ENCODE results near the gene TNRC18.
A peak's percentile ranks its signal among the peaks of the same experiment; 100 is the strongest.
"Not testable (repeated sequence)": the region's sequence is repeated elsewhere in the genome, so short reads cannot be mapped to it uniquely, and the experiment has no call there.

Gene TNRC18

DNA sequence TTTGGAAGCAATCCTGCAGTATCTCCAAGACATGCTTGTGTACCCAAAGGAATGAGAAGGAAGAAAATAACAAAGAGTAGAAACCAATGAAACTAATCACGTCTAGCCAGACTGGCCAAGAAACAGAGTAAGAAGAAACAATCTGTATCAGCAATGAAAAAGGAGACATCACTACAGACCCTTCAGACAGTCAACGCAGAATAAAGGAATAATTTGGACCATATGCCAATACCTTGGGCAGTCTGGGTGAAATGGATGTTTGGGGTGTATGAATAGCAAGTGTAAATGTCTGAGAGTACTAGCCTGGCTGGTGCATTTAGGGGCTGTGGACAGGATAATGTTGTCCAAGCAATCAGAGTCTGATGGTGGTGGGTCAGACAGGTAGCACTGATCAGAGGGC is 79.8 kb downstream of the TNRC18 start:
- Mint-ChIP-seq H3K27me3 (no peaks in the 10 kb centered on the region), H3K27ac (no peak overlapping the region), H3K4me1 (no peaks in the 10 kb centered on the region), H3K4me3 (no peak overlapping the region), H3K36me3 (peaks cover 71 to 81% of the 10 kb centered on the region in 2 donors), H3K9me3 (peaks cover 15 to 16% of the 10 kb centered on the region in 2 donors)
- ATAC-seq (replicated peaks) (no peak), DNase-seq (no peak)

- peaks cover 15 to 16% of the 10 kb centered on the region in 2 donors for H3K9me3 Mint-ChIP-seq
- ATAC-seq (replicated peaks) (no peak), DNase-seq (no peak)
- no peak overlapping the region for H3K27ac Mint-ChIP-seq
- no peak overlapping the region for H3K4me3 Mint-ChIP-seq
- H3K4me1 Mint-ChIP-seq = no peaks in the 10 kb centered on the region
- peaks cover 73 to 84% of the 10 kb centered on the region in 2 donors for H3K36me3 Mint-ChIP-seq
- no peaks in the 10 kb centered on the region for H3K27me3 Mint-ChIP-seq
Observed at GRCh38 chr7:5342631-5343030, 81.0 kb downstream of the TNRC18 start.

DNA sequence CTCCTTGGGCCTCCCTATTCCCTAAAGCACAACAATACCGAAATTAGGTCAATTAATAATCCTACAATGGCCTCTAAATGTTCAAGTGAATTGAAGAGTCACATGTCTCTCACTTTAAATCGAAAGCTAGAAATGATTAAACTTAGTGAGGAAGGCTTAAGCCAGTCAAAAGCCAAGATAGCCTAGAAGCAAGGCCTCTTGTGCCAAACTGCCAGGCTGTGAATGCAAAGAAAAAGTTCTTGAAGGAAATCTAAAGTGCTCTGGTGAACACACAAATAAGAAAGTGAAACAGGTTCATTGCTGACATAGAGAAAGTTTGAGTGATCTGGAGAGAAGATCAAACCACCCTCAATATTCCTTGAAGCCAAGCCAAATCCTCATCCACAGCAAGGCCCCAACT is 83.7 kb downstream of the TNRC18 start:
- H3K4me3 Mint-ChIP-seq = no peak overlapping the region
- H3K27me3 Mint-ChIP-seq = no peaks in the 10 kb centered on the region
- no peaks in the 10 kb centered on the region for H3K4me1 Mint-ChIP-seq
- ATAC-seq (replicated peaks) (no peak), DNase-seq (no peak)
- peaks cover 82 to 95% of the 10 kb centered on the region in 2 donors for H3K36me3 Mint-ChIP-seq
- peaks cover 21 to 25% of the 10 kb centered on the region in 2 donors for H3K9me3 Mint-ChIP-seq
- peak overlapping the region; percentile 37 for H3K27ac Mint-ChIP-seq

DNA sequence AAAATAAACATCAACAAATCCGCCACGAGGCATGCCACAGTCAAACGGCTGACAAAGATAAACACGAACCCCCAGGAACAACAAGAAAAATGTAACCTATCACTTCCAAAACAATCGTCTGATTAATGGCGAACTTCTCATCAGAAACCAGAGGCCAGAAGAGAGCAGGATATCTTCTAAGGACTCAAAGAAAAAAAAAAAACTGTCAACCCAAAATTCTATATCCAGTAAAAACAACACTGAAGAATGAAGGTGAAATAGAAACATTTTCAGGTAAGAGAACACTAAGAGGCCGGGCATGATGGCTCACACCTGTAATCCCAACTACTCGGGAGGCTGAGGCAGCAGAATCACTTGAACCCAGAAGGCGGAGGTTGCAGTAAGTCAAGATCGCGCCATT is 86.6 kb downstream of the TNRC18 start:
- ATAC-seq (replicated peaks) (no peak), DNase-seq (no peak)
- peaks cover 76 to 88% of the 10 kb centered on the region in 2 donors for H3K36me3 Mint-ChIP-seq
- H3K27ac Mint-ChIP-seq = no peak overlapping the region
- peaks cover 15 to 16% of the 10 kb centered on the region in 2 donors for H3K4me1 Mint-ChIP-seq
- H3K9me3 Mint-ChIP-seq = peaks cover 9% of the 10 kb centered on the region in 2 donors
- H3K27me3 Mint-ChIP-seq = no peaks in the 10 kb centered on the region
- no peak overlapping the region for H3K4me3 Mint-ChIP-seq

DNA sequence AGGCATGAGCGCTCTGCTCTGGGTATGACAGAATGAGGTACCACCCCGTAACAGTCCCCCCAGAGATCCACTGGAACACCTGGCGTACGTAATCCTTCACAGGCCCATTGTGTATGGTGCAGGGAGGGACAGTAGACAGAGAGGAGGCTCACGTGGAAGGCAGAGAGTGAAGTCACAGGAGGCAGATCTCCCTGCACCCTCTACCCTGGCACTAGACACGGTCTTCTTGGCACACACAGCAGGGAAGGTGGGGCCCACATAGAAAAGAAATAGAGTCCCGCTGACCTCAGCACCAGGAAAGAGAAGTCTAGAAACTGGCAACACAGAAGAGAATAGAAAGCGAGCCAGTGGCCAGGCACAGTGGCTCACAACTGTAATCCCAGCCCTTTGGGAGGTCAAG is 89.0 kb downstream of the TNRC18 start:
- peaks cover 9% of the 10 kb centered on the region in 2 donors for H3K9me3 Mint-ChIP-seq
- peaks cover 25 to 30% of the 10 kb centered on the region in 2 donors for H3K4me1 Mint-ChIP-seq
- DNase-seq (no peak), ATAC-seq (replicated peaks) (no peak)
- H3K4me3 Mint-ChIP-seq = no peak overlapping the region
- peaks cover 67 to 78% of the 10 kb centered on the region in 2 donors for H3K36me3 Mint-ChIP-seq
- no peak overlapping the region for H3K27ac Mint-ChIP-seq
- H3K27me3 Mint-ChIP-seq = no peaks in the 10 kb centered on the region

DNA sequence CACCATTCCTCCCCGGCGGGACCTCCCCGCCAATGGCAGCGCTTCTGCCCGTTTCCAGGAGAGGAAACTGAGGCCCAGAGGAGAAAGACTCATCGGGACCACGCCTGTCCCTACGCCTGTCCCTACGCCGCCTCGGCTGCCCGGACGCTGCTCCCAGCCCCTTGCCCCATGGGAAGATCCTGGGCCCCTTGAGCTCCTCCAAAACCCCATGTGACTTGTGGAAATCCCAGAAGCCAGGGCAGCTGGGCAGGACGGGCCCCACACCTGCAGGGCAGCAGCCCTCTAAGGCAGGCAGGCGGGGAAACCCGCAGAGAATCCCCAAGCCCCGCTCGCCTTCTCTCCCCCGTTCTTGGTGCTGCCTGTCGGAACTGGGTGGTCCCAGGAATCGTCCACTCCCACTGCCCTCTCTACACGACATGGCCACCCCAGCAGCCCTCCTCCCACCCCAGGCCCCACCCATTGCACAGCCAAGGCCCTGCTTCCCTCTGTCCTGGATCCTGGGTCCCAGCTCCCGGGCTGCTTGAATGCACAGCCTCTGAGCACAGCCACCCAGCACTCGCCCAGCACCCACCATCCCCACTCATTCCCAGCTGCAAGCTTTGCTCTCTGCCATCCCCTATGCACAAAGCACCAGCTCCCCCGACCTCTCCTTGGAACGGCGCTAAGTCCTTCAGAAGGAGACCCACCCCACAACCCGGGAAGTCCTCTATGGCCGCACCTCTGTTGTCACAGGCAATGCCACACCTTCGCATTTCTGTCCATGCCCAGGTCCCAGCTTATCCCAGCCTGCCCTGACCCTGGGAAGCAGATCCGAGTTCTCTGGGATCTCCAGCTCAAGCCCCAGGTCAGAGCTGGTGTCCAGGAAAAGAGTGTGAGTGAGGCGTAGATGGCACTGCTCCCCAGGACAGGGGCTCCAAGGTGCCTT is 90.3 kb downstream of the TNRC18 start:
- Mint-ChIP-seq H3K4me3 (peak overlapping the region in 1 of 2 donors; percentile 15), H3K27me3 (no peaks in the 10 kb centered on the region), H3K27ac (no peak overlapping the region), H3K4me1 (peaks cover 25 to 30% of the 10 kb centered on the region in 2 donors), H3K36me3 (peaks cover 65 to 68% of the 10 kb centered on the region in 2 donors), H3K9me3 (peaks cover 9% of the 10 kb centered on the region in 2 donors)
- DNase-seq (no peak), ATAC-seq (replicated peaks) (no peak)

DNA sequence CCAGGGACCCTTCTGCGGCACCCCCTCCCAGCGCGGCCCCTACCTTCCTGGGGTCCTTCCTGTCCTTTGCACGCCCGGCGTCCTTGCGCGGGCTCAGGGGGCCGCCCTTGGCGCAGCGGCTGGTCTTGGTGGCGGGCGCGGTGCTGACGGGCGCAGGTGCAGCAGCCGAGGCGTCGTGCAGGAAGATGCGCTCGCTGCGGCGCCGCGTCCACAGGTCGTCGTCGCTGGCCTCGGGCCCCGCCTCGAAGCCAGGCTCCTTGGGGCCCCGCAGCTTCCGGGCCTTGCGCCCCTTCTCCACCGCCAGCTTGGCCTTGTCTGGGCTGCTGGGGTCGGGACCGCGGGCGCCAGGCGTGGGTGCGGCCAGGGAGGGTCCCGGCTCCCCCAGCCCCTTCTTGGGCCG is 91.1 kb downstream of the TNRC18 start:
- H3K9me3 Mint-ChIP-seq = peaks cover 9% of the 10 kb centered on the region in 2 donors
- H3K27me3 Mint-ChIP-seq = no peaks in the 10 kb centered on the region
- ATAC-seq (replicated peaks) (no peak), DNase-seq (no peak)
- peaks cover 58 to 62% of the 10 kb centered on the region in 2 donors for H3K36me3 Mint-ChIP-seq
- no peak overlapping the region for H3K27ac Mint-ChIP-seq
- no peak overlapping the region for H3K4me3 Mint-ChIP-seq
- H3K4me1 Mint-ChIP-seq = peaks cover 25 to 30% of the 10 kb centered on the region in 2 donors

- ATAC-seq (replicated peaks) = no peak
Observed at GRCh38 chr7:5330288-5330687, 93.3 kb downstream of the TNRC18 start.

DNA sequence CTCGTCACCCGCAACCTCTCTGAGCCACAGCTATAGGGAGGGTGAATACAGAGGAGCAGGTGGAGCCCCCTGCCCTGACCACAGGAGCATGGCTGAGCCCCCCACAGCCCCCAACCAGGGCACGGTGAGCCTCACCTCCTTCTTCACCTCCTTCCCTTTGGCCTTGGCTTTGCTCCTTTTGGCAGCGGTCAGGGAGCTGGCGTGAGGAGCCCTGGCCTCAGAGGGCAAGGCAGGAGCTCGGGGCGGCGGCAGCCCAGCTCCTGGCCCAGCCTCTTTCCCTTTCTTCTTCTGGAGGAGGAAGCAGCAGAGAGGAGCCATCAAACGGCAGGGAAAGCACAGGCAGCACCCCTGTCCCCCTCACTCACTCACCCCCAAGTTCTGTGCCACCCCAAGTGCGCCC is 98.7 kb downstream of the TNRC18 start:
- peaks cover 6% of the 10 kb centered on the region in 2 donors for H3K4me1 Mint-ChIP-seq
- H3K9me3 Mint-ChIP-seq = peaks cover 1 to 5% of the 10 kb centered on the region in 2 donors
- no peaks in the 10 kb centered on the region for H3K27me3 Mint-ChIP-seq
- H3K4me3 Mint-ChIP-seq = no peak overlapping the region
- H3K36me3 Mint-ChIP-seq = peaks cover 49 to 51% of the 10 kb centered on the region in 2 donors
- no peak overlapping the region for H3K27ac Mint-ChIP-seq
- DNase-seq = no peak
- ATAC-seq (replicated peaks) = no peak

More at GRCh38 chr7:5330288-5330687, 93.3 kb downstream of the TNRC18 start:
- no peaks in the 10 kb centered on the region for H3K27me3 Mint-ChIP-seq
- no peak overlapping the region for H3K27ac Mint-ChIP-seq
- DNase-seq = no peak
- no peak overlapping the region for H3K4me3 Mint-ChIP-seq
- H3K4me1 Mint-ChIP-seq = peaks cover 25 to 30% of the 10 kb centered on the region in 2 donors
- H3K9me3 Mint-ChIP-seq = no peaks in the 10 kb centered on the region
- H3K36me3 Mint-ChIP-seq = peaks cover 47 to 50% of the 10 kb centered on the region in 2 donors

DNA sequence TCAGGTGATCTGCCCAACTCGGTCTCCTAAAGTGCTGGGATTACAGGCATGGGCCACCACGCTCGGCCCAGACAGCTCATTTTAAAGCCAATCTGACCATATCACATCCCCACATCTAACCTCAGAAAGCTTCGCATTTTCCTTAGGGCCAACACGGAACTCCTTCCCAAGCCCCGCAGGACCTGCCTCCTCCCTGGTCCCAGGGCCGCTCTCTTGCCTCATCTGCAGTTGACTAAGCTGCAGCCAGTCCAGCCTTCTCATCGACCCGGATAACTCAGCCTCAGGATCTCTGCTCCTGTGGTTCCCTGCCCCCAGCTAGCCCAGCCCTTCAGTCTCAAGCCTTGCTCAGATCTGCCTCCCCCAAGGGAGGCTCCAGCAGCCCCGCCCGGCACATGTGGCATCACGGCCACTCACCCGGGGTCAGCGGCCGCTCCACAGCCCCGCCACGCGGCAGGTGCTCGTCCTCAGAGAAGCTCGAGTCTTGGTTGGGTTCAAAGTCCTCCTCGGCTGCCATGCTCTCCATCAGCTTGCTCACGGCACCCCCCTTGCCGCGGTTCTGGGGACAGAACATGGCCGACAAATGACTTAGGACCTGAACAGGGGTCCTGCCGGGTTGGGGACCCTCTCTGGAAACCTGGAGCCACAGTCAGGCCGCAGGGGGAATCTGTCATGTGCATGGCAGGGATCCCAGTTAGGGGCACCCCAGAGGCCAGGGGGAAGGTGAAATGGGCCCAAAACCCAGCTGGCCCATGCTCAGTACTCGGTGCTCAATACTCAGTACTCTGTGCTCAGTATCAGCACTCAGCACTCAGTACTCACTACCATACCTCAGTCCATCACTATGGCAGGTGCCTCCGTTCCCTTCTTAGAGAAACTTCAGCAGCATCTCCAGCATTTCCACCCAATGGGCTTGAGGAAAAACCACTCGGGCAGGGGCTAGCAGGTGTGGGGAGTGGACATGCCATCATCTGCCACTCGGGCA is 99.5 kb downstream of the TNRC18 start:
- H3K9me3 Mint-ChIP-seq; H3K27me3 Mint-ChIP-seq; H3K4me3 Mint-ChIP-seq; H3K4me1 Mint-ChIP-seq; DNase-seq; H3K27ac Mint-ChIP-seq; ATAC-seq (replicated peaks): not testable (repeated sequence)
- peaks cover 51 to 60% of the 10 kb centered on the region in 2 donors for H3K36me3 Mint-ChIP-seq

GRCh38 chr7:5322621-5323410 is 100.8 kb downstream of the TNRC18 start:
- Mint-ChIP-seq H3K4me3 (no peak overlapping the region), H3K4me1 (peaks cover 6% of the 10 kb centered on the region in 2 donors), H3K36me3 (peaks cover 60 to 71% of the 10 kb centered on the region in 2 donors), H3K9me3 (peaks cover 16 to 19% of the 10 kb centered on the region in 2 donors), H3K27me3 (no peaks in the 10 kb centered on the region), H3K27ac (no peak overlapping the region)
- ATAC-seq (replicated peaks) = no peak
- DNase-seq = no peak

DNA sequence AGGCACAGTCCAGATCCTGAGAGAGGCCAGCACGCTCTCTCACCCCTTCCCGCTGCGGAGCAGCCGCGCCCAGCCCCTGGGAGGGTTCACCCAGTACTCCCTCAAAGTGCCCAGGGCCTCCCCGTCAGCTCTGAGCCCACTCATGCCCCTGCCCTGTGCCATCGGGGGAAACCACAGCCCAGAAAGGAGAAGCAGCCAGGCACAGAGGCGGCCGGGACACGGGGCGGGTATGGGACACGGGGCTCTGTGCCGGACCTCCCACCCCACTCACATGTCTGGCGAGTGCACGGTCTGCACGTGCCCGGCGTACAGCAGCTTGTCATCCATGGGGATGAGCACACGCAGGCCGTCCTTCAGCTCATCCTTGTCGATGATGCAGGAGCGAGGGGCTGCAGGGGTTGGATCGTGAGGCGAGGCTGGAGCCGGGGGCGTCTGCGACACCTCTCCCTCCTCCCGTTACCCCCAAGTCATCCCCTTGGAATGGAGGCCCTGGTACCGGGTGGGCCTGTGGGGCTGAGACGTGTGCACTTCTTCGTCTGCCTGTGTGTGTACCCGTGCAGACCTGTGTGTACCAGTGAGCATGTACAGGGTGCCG is 102.7 kb downstream of the TNRC18 start:
- DNase-seq (no peak), ATAC-seq (replicated peaks) (no peak)
- H3K4me3 Mint-ChIP-seq = no peak overlapping the region
- no peaks in the 10 kb centered on the region for H3K27me3 Mint-ChIP-seq
- H3K4me1 Mint-ChIP-seq = peaks cover 6% of the 10 kb centered on the region in 2 donors
- H3K36me3 Mint-ChIP-seq = peaks cover 64 to 74% of the 10 kb centered on the region in 2 donors
- peaks cover 16 to 19% of the 10 kb centered on the region in 2 donors for H3K9me3 Mint-ChIP-seq
- H3K27ac Mint-ChIP-seq = peak overlapping the region; percentile 31

DNA sequence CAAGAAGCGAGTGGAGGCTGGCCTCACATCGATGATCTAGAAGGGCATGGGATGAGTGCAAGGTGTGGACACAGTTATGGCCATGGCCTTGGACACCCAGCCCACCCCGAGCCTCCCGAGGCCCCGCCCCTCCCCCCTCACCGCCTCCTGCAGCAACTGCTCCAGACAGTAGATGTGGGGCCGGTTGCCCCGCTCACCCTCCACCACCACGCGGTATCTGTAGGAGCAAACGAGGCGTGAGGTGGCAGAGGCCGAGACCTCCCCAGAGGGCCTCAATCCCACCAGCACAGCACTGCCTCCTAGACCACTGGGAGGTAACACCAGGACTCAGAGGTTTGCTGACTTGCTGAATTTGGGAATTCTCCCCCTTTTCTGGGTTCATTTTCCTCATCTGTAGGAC is 103.2 kb downstream of the TNRC18 start:
- no peak for ATAC-seq (replicated peaks)
- H3K36me3 Mint-ChIP-seq = peaks cover 69 to 75% of the 10 kb centered on the region in 2 donors
- peaks cover 6% of the 10 kb centered on the region in 2 donors for H3K4me1 Mint-ChIP-seq
- no peaks in the 10 kb centered on the region for H3K27me3 Mint-ChIP-seq
- no peak for DNase-seq
- no peak overlapping the region for H3K4me3 Mint-ChIP-seq
- peaks cover 16 to 19% of the 10 kb centered on the region in 2 donors for H3K9me3 Mint-ChIP-seq
- peak overlapping the region; percentile 31 for H3K27ac Mint-ChIP-seq
